ENCODE data around the gene PIGC.

Gene PIGC

DNA sequence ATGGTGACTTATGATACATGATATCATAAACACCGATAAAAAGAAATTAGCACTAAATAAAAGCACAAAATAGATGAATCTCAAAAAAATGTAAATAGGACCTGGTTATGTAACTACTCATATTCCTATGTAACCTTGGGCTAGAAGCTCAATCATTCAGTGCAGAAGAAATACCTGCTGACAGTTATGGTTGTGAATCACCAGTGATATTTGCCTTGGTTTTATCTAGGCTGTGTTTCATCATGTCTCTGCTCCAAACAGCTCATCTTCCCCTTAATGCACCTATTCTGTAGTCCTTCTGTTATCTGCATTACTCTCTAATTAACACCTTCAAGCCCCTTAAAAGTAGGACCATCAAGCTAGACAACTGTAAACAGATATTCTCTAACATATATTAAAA lies 16.3 kb upstream of the PIGC start:
- TF ChIP-seq, protein P1, sequence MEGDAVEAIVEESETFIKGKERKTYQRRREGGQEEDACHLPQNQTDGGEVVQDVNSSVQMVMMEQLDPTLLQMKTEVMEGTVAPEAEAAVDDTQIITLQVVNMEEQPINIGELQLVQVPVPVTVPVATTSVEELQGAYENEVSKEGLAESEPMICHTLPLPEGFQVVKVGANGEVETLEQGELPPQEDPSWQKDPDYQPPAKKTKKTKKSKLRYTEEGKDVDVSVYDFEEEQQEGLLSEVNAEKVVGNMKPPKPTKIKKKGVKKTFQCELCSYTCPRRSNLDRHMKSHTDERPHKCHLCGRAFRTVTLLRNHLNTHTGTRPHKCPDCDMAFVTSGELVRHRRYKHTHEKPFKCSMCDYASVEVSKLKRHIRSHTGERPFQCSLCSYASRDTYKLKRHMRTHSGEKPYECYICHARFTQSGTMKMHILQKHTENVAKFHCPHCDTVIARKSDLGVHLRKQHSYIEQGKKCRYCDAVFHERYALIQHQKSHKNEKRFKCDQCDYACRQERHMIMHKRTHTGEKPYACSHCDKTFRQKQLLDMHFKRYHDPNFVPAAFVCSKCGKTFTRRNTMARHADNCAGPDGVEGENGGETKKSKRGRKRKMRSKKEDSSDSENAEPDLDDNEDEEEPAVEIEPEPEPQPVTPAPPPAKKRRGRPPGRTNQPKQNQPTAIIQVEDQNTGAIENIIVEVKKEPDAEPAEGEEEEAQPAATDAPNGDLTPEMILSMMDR (IDR thresholded peaks at IDR 0.05; ENCODE audit: control insufficient read depth, insufficient read depth, low read depth, low read length, missing control alignments), result no peak
- H3K4me3 ChIP-seq (ENCODE audit: control insufficient read depth, low read depth, low read length), result no peak overlapping the region
- DNase-seq (ENCODE audit: low read depth), result no peak

DNA sequence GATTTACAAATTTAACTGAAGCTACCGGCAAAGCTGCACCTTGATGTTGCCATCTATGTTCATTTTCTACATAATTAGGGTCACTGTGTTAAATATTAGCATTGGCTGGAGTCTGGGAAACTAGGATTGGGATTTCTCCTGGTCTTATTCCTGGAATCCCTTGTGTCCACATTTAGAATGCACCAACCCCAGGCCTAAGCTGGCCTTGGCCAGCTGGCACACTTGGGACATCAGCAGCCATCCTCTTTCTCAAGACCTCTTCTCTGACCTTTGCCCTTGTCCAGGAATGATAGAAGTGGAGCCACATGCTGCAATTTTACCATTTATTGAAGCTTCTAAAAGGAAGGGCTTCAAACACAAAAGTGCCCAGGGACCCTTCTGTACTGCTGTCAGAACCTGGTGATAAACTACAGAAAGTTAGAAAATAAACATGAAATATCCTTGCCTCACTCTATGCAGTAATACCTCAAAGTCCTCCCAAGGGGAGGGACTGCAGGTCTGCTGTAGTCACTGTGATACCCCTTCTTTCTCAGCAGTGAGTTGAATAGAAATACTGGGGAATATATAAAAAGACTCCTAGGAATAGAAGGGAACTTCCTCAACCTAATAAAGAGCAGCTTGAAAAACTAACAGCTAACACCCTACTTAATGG lies 13.7 kb upstream of the PIGC start:
- TF ChIP-seq, protein P1 (IDR thresholded peaks at IDR 0.05; ENCODE audit: control insufficient read depth, insufficient read depth, low read depth, low read length, missing control alignments), result no peak
- DNase-seq (ENCODE audit: low read depth), result no peak

DNA sequence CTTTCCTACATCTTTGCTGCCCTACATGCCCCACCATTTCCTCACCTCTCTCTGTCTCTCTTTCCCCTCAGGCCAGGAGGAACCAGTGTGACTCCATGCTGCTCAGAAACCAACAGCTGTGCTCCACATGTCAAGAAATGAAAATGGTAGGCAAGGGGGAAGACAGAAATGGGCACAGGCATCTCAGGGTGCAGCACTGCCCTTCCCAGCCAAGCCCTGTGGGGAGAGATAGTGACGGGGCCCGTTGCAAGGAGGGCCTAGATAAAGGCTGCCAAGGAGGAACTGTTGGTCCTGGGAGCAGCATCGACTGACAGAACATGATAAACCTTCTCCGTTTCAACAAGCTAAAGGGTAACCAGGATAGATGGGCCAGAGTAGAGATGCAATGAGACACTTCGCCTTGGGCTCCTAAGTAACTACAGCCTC lies 12.5 kb upstream of the PIGC start:
- DNase-seq (ENCODE audit: low read depth), result no peak
- TF ChIP-seq, protein P1 (IDR thresholded peaks at IDR 0.05; ENCODE audit: control insufficient read depth, insufficient read depth, low read depth, low read length, missing control alignments), result no peak
- no peak overlapping the region for H3K4me3 ChIP-seq (ENCODE audit: control insufficient read depth, low read depth, low read length)

More for the DNA sequence above, 13.7 kb upstream of the PIGC start:
- H3K4me3 ChIP-seq (ENCODE audit: control insufficient read depth, low read depth, low read length), result no peak overlapping the region

DNA sequence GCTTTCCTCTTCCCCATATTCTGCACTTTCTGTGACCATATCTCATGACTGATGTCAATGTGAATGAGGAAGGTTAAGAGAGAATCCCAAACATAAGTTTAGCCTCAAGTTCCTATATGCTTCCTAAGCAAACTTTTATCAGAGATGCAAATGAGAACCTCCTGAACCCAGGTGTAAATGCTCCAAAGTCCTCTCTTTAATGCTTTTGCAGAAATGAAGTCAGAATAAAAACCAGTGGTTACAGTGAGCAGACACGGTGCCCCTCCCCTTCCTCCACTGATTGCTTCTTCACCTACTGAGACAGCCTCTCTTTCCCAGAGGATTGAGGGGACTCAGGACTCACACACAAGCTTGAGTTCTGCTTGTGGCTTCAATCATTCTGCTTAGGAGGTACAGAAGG lies 11.6 kb upstream of the PIGC start:
- no peak overlapping the region for H3K4me3 ChIP-seq (ENCODE audit: control insufficient read depth, low read depth, low read length)
- TF ChIP-seq, protein P1 (IDR thresholded peaks at IDR 0.05; ENCODE audit: control insufficient read depth, insufficient read depth, low read depth, low read length, missing control alignments), result no peak
- no peak for DNase-seq (ENCODE audit: low read depth)

DNA sequence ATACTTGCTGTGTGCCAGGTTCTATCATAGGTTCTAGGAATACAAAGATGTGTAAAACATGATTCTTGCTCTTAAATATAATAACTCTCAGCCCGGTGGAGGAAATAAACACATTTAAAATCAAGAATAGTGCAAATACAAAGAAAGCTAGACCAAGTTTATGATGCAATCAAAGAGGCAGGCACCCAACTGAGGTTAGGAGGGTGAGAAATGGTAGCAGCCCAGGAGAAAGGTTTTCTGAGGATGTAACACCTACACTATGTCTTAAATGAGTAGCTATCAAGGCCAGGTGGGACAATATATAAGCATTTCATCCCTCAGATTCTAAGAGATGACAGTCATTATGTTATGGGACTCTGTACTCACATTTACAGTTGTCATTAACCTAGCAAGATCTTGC lies 9.7 kb upstream of the PIGC start:
- no peak overlapping the region for H3K4me3 ChIP-seq (ENCODE audit: control insufficient read depth, low read depth, low read length)
- DNase-seq (ENCODE audit: low read depth), result no peak
- TF ChIP-seq, protein P1 (IDR thresholded peaks at IDR 0.05; ENCODE audit: control insufficient read depth, insufficient read depth, low read depth, low read length, missing control alignments), result no peak

DNA sequence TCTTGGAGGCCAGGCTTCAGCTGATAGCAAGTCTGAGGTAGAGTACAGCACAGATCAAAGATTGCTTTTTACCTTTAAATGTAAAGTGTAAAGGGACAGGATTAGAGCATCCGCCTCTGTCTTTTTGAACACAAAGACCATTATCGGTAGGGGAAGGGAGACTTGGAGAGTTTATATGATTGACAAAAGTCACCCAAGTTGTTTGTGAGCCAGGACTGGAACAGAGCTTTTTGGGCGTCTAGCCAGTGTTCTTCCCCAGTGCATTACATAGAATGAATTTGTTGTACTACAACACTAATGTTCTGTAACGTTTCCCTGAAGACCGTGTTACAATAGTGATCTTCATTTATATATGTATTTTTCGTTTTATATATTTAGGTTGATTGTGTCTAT lies 9.3 kb upstream of the PIGC start:
- no peak overlapping the region for H3K4me3 ChIP-seq (ENCODE audit: control insufficient read depth, low read depth, low read length)
- TF ChIP-seq, protein P1 (IDR thresholded peaks at IDR 0.05; ENCODE audit: control insufficient read depth, insufficient read depth, low read depth, low read length, missing control alignments), result no peak
- no peak for DNase-seq (ENCODE audit: low read depth)

Data from AG09309 (cell line).